IPS DF 6.9 (cell line): ENCODE results near the gene HTRA2.

Experiments
- DNase-seq: peaks from one replicate; pipeline ENCODE4 v3.0.0-alpha.2; 2013; ENCODE audit warnings: low read depth, low spot score
- H3K27ac ChIP-seq: one replicate; pipeline ENCODE4 v1.5.1; 2013; ENCODE audit warnings: low read length, control low read depth
- H3K27me3 ChIP-seq: 2 replicates; pipeline ENCODE4 v1.6.1; 2013; ENCODE audit warnings: mild to moderate bottlenecking, low read length; ENCODE audit not compliant: control insufficient read depth, insufficient read depth
- H3K36me3 ChIP-seq: 2 replicates; pipeline ENCODE4 v1.6.1; 2013; ENCODE audit warnings: low read length; ENCODE audit not compliant: control insufficient read depth, insufficient read depth
- H3K4me1 ChIP-seq: 2 replicates; pipeline ENCODE4 v1.6.1; 2013; ENCODE audit warnings: low read length; ENCODE audit not compliant: control insufficient read depth, insufficient read depth
- H3K4me3 ChIP-seq: 2 replicates; pipeline ENCODE4 v1.5.1; 2013; ENCODE audit warnings: mild to moderate bottlenecking, low read length
- H3K9me3 ChIP-seq: 2 replicates; pipeline ENCODE4 v1.6.1; 2013; ENCODE audit warnings: low read length, inconsistent platforms; ENCODE audit not compliant: control insufficient read depth, insufficient read depth
- whole genome bisulfite sequencing: extraction: QIAGEN DNeasy Blood & Tissue Kit; methylation state at CpG from one replicate; pipeline ENCODE4 v1.1.7; 2013; ENCODE audit warnings: mixed read lengths, missing lambda C conversion rate; ENCODE audit not compliant: insufficient read length, insufficient coverage; 5-methylcytosine and 5-hydroxymethylcytosine counted together

Gene HTRA2

GRCh38 chr2:74501335-74502071, 28.2 kb upstream of the HTRA2 start:
- H3K27ac ChIP-seq = no peak overlapping the region
- no CpG with 5 or more reads among the region's 18 CpGs for WGBS
- H3K9me3 ChIP-seq = no peaks in the 10 kb centered on the region
- peaks cover 2% of the 10 kb centered on the region; the same call in 1 of the 2 replicates for H3K4me1 ChIP-seq
- DNase-seq = no peak
- no peak overlapping the region for H3K4me3 ChIP-seq
- H3K36me3 ChIP-seq = no peaks in the 10 kb centered on the region
- peaks cover 82% of the 10 kb centered on the region for H3K27me3 ChIP-seq

- H3K27ac ChIP-seq = no peak overlapping the region
- WGBS = no CpG with 5 or more reads among the region's 32 CpGs
- H3K4me1 ChIP-seq = peaks cover 5% of the 10 kb centered on the region; the same call in 1 of the 2 replicates
- no peak for DNase-seq
- peak overlapping the region; percentile 27; the same call in 1 of the 2 replicates for H3K4me3 ChIP-seq
- H3K9me3 ChIP-seq = no peaks in the 10 kb centered on the region
- no peaks in the 10 kb centered on the region for H3K36me3 ChIP-seq
- peaks cover 75% of the 10 kb centered on the region for H3K27me3 ChIP-seq
Measured at GRCh38 chr2:74502147-74502719, 27.5 kb upstream of the HTRA2 start.

DNA sequence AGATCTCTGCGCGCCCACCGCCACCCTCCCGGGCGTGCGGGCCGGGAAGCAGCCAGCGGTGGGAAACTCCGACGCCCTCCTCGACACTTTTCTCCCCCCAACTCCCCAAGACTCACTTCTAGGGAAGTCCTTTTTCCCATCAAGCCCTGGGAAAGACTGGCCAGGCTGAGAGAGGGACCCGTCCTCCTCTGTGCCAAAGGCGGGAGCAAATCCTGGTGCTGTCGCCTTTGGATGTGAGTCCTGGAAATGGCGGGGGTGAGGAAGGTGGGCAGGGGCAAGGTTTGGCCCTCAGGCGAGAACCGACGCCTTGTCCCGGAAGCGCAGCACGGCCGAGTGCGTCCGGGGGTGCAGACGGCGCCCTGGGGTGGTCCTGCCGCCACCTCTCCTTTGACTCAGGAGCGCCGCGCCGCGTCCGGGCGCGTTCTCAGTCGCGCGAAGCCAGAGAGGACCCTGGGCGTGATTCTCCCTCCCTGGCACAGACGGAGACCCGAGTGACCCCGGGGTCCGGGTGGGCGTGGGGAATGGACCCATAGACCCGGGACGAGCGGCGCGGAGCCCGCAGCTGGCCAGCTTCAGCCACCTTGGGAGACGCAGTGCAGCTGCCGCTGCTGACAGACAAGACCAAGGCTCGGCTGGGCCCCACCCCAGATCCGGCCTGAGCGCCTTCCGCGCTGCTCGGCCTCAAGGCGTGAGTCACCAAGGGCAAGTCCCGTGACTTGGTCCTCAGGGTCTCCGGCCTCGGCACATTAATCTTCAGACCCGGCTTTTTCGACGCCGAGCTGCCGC, 26.8 kb upstream of the HTRA2 start:
- Histone ChIP-seq H3K4me1 (peaks cover 5% of the 10 kb centered on the region; the same call in 1 of the 2 replicates), H3K27ac (no peak overlapping the region), H3K9me3 (no peaks in the 10 kb centered on the region), H3K36me3 (no peaks in the 10 kb centered on the region), H3K27me3 (peaks cover 68% of the 10 kb centered on the region), H3K4me3 (peak overlapping the region; percentile 27; the same call in 1 of the 2 replicates)
- DNase-seq = no peak
- no CpG with 5 or more reads among the region's 67 CpGs for WGBS

DNA sequence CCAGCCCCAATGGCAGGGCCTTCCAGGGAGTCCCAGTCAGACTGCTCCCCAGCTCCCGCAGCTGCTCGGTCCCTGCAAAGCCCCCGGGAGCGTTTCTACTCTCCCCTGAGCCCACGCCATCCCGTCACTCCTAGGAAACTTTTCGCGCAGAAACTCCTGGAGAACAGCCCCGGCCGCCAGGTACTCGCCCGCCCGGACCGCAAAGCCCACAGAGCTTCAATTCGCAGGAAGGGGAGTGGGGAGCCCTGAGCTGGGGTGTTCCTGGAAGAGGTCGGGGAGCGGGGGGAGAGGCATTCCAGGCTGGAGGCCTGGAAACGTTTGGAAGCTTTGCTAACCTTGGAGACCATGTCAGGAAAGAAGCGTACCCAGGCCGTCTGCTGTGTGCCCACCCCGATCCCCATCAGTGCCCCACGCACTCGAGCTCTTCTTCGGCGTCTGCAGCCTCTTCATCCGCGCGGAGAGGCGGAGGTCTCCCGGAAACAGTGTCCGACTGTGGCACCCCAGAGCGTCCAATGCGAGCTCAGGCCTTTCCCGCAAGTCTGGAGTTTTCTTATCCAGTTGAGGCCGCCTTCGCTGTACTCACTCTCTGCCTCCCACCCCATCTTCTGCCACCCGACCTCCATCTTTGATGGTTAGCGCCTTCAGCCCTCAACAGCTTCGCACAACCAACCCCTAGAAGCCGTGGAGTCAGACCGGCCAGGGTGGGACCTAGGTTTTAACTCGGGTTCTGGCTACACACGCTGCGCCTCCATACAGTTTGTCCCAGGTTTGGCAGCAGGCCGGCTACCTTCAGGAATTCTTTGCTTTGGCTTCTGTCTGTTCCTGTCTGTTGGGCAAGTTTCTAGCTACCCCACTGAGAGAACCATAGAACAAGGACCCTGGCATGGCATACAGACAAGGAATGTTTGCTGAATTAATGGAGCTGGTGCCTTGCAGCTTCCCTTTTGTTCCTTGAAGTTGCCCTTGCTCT, 25.9 kb upstream of the HTRA2 start:
- Histone ChIP-seq H3K9me3 (no peaks in the 10 kb centered on the region), H3K4me3 (peak overlapping the region; percentile 27; the same call in 1 of the 2 replicates), H3K27ac (no peak overlapping the region), H3K36me3 (no peaks in the 10 kb centered on the region), H3K27me3 (peaks cover 62% of the 10 kb centered on the region), H3K4me1 (peaks cover 5% of the 10 kb centered on the region; the same call in 1 of the 2 replicates)
- no CpG with 5 or more reads among the region's 45 CpGs for WGBS
- DNase-seq = no peak

DNA sequence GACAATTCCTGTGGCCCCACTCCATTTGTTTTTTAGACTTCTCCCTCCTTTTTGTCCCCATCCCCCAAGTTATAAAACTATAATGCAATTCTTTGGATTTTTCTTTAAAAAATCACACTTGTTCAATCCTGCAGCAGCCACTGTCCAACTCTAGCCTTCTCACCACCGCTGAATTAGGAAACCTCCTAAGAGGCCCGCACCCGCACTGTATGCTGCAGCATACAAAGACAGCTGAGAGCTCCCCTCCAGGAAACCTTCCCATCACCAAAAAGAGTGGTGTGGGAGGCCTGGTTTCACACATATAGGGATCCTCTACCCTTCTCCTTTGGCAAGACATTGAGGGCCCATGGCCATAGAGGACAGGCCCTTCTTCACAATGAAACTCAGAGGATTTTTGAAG, 25.1 kb upstream of the HTRA2 start:
- Histone ChIP-seq H3K9me3 (no peaks in the 10 kb centered on the region), H3K4me1 (peaks cover 5% of the 10 kb centered on the region; the same call in 1 of the 2 replicates), H3K36me3 (no peaks in the 10 kb centered on the region), H3K27me3 (peaks cover 57% of the 10 kb centered on the region), H3K4me3 (no peak overlapping the region), H3K27ac (no peak overlapping the region)
- no CpG with 5 or more reads among the region's 3 CpGs for WGBS
- no peak for DNase-seq

- Histone ChIP-seq H3K4me3 (no peak overlapping the region), H3K36me3 (no peaks in the 10 kb centered on the region)
- no CpG with 5 or more reads among the region's 14 CpGs for WGBS
Measured at GRCh38 chr2:74505448-74506246, 24.1 kb upstream of the HTRA2 start.

DNA sequence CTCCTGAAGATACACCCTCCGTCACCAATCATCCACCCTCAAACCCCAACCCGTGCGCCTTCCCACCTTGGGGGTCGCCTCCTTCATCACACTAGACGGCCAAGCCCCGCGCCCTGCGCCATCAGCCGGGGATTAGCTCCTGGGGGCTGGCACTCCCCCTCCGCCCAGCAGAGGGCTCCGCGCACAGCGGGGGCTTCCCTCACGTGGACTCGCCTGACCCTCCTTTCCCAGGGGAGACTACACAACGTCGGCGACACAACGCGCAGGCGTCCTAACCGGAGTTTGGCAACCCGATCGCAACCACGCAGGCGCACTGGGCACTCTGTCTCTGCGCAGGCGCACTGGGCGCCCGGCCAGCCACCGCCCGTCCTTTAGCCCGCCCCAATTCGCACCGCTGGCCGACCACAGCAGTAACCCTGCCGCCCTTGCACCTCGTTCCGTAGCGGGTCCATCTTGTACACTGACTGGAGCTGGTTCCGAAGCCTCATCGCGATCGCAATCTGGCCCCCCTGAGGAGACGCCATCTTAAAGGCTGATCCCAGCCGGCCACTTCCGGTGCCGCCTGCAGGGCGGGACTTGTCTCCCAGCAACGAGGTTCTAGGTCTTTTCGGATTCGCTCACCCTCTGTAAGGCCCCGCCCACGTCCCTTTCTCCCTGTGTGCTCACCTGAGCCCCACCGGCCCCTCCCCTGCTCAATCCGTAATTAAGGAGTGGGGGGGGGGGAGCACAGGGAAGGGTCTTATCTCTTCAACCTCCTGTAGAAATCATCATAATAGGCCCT, 22.4 kb upstream of the HTRA2 start, which contains the start of gene PCGF1:
TSS of gene PCGF1 (minus strand) at position 551 of the 781 bp plus-strand sequence. CDS start at position 524, 27 bp downstream.
- H3K4me3 ChIP-seq = peak within 1 kb of the TSS; percentile 67
- no peak within 1 kb of the TSS for H3K27ac ChIP-seq
- H3K9me3 ChIP-seq = no peaks in the 10 kb centered on the region
- peak; percentile 97 for DNase-seq
- H3K36me3 ChIP-seq = no peaks in the 10 kb centered on the region
- peaks cover 3% of the 10 kb centered on the region; the same call in 1 of the 2 replicates for H3K4me1 ChIP-seq
- WGBS = no CpG with 5 or more reads among the region's 56 CpGs
- H3K27me3 ChIP-seq = peaks cover 54% of the 10 kb centered on the region

More at GRCh38 chr2:74505448-74506246, 24.1 kb upstream of the HTRA2 start:
- Histone ChIP-seq H3K27me3 (peaks cover 57% of the 10 kb centered on the region), H3K27ac (no peak overlapping the region), H3K9me3 (no peaks in the 10 kb centered on the region), H3K4me1 (peaks cover 5% of the 10 kb centered on the region; the same call in 1 of the 2 replicates)
- DNase-seq = no peak

GRCh38 chr2:74507926-74508520, 21.7 kb upstream of the HTRA2 start:
- H3K27me3 ChIP-seq = peaks cover 52% of the 10 kb centered on the region
- H3K9me3 ChIP-seq = no peaks in the 10 kb centered on the region
- H3K4me1 ChIP-seq = peaks cover 5% of the 10 kb centered on the region
- WGBS = no CpG with 5 or more reads among the region's 38 CpGs
- peak overlapping the region; percentile 67 for H3K4me3 ChIP-seq
- H3K36me3 ChIP-seq = no peaks in the 10 kb centered on the region
- no peak overlapping the region for H3K27ac ChIP-seq
- no peak for DNase-seq
